GM12891 (cell line): ENCODE measurements around the gene CWC22.

ENCODE experiments used
- POLR2A ChIP-seq: IDR thresholded peaks from 2 replicates; pipeline ENCODE4 v1.6.1; 2011; ENCODE audit warnings: low read depth, low read length, control low read depth
- POLR2AphosphoS5 ChIP-seq: IDR thresholded peaks from 2 replicates; pipeline ENCODE4 v1.6.1; 2011; ENCODE audit warnings: low read depth, low read length, control low read depth
- SPI1 ChIP-seq: IDR thresholded peaks from 2 replicates; pipeline ENCODE4 v1.6.1; 2011; ENCODE audit warnings: low read depth, low read length, control low read depth

DNA sequence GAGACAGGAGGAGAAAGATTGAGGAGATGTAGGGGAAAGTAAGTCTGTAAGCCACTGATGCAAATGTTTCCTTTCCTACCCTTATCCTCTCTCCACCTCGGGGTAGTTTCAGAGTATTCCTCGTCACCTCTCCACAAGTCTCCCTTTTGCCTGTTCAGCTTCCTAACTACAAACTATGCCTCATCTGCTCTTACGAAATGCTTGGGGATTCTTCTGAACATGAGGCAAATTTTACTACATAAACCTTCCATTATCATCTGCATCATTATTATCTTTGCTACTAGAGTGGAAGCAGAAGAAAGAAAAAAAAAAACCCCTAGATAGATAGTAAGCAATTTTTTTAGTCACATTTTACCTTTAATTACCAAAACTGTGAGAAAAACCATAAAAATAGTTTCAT, 43.1 kb upstream of the CWC22 start:
- no peak for TF ChIP-seq POLR2AphosphoS5
- no peak for TF ChIP-seq POLR2A
- no peak for TF ChIP-seq SPI1
